Stimulated activated CD4-positive, alpha-beta T cell treated with anti-CD3 and anti-CD28 coated beads, Interleukin-1b, Interleukin-23, amount 100 ng/mL, for 24 hours (primary cell): Measurements from ENCODE around the gene EFNA3.

Experiments used
- DNase-seq, 4 experiments: peaks; one replicate each; pipeline ENCODE4 v3.0.0-alpha.2; 2020; ENCODE audit warnings: low read depth in 4 of 4, low spot score in 1 of 4

Gene EFNA3

DNA sequence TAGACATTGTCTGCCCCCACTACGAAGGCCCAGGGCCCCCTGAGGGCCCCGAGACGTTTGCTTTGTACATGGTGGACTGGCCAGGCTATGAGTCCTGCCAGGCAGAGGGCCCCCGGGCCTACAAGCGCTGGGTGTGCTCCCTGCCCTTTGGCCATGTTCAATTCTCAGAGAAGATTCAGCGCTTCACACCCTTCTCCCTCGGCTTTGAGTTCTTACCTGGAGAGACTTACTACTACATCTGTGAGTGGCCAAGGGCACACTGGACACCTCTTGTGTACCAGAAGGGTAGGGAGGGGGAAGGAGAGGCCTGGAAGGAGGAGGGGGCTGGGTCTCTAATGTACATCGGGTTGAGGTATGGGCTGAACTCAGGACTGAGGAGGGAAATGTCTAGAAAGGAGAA is 11.9 kb upstream of the EFNA3 start:
- no peak for DNase-seq

DNA sequence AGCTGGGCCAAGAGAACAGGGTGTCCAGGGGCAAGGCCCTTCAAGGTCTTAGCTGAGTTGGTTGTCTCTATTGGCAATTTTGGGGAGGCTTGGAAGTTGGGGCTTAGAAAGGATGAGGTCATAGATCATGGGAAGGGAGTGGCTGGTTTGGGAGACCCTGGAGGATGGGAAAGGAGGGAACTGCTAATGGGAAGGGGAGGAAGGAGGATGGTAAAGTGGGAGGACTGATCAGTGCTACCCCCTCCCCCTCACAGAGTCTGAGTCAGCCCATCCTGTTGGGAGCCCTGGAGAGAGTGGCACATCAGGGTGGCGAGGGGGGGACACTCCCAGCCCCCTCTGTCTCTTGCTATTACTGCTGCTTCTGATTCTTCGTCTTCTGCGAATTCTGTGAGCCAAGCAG is 10.0 kb upstream of the EFNA3 start:
- no peak for DNase-seq

DNA sequence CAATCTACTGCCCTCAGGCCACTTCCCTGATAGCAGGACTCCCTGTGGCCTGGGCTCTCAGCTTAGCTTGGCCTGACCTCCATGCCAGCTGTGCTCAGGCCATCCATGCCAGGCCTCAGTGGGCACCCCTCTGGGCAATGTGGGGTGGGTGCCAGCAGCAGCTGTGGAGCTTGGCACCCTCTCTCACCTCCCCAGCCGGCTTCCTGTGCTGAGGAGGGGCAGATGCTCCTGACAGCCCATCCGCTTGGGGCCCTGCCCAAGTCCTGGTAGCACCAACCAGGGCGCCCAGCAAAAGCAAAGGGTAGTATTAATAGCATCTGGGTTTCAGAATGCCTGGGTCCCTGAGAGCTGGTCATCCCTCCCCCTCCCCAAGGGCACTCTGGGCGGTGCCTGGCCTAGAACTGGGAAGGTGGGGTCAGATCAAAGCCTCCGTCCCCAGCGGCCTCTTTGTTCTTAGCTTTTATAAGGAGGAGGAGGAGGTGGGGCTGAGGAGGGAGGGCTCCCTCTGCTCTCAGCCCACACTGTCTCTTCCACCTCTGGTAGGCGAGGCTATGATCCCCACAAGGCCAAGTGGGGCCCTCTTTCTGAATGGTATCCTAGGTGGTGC is 9.0 kb upstream of the EFNA3 start:
- DNase-seq: no peak

DNA sequence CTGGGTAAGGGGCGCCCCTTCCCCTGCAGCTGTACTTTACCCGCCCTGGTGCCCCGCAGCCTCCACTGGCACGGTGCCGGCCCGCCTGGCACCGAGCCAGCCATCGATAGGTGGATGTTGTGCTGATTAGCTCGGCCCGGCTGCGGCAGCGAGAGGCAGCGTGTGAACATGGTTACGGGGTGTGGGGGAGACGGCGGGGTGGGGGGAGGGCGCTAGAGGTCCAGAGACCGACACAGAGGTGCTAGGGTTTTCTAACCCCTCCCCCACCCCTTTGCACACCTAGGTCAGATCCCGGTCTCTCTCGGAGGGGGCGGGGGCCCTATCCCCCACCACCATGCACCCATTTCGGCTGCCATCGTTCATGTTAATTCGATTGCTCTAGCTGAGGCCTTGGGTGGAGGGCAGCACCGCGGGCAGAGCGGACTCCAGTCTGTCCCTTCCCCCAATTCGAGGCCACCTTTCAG is 8.4 kb upstream of the EFNA3 start:
- DNase-seq: no peak

DNA sequence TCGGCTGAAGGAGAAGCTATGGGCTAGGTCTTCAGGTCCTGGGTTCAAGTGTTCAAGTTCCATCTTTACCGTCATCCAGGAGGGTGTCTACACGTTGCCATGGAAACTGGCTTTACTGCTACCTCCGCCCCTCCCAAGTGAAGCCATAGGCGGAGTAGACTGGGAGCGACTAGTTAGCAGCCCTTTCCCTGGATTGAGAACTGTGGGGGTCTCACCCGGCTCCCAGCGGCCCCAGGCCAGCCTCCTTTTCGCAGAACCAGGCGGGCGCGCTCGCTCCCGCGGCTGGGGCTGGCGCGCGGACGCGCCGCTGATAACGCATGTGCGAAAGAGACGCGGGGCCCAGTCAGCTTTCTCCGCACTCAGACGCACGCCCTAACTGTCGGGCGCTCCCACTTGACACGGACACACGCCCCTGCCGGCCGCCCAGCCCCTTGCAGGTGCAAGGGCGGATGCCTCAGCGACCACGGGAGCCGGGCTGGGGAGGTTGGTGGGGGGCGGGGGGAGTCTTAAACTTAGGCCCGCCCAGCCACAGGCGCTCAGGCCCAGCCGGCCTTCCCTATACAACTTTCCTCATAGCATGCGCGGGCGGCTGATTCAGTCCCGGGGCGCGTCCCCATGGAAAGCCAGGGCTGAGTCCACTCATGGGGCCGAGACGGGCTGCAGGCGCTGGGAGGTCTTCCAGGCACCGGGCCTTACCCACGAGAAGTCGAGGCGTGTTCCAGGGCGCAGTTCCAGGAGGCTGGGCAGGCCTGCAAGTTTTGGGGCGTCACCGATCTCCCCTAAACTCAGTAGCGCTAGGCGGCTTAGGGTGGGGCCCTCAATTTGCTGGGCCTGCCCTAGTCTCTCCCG is 7.7 kb upstream of the EFNA3 start:
- peak in 2 of 4 experiments; percentile 66 to 70 for DNase-seq

DNA sequence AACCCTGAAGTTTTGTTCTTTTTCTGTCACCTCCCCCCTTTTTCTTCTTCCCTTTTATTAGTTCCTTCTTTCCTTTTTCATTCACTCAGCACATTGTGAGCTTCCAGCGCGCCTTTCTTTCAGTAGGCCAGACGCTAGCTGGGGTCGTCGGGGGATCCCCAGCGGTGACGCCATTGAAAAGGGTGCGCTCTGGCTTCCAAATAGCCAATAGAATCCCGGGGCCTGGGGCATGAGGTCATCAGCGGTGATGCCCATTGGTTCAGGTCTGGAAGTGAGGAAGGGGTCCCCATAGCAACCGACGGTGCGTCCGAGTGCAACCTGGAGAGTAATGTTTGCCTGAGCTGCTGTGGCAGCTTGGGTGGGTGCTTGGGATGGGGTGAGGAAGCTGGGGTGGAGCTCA is 6.9 kb upstream of the EFNA3 start:
- DNase-seq: no peak

DNA sequence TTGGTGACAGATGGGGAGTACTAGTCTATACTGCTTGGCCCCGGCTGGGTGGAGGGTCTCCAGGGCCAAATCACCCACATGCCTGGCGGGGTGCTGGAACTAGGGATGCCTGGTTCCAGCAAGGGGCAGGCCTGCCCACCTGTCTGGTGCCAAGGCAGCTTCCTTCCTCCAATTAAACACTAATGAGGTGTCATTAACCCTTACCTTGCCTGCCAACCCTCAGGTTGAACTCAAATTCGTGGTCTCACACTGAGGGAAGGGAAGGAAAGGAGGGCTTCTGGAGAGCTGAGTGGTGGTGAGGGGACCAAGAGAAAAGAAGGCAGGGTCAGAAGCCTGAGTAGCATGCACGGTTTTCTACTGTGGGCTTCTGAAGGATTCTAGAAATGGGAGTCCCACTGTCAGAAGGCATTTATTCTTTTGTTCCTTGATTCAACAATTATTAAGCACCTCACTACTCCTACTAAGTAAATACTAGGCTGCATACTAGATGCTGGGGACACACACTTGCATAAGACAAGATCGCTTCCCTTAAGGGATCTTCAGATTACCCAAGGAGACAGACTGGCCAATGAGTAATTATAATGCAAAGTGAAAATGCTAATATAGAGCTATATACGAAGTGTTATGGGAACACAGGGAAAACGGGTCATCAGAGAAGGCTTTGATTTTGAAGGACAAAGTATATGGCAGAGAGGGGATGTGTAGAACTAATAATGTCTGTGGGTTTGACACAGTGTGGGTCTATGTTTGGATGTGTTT is 5.9 kb upstream of the EFNA3 start:
- no peak for DNase-seq

DNA sequence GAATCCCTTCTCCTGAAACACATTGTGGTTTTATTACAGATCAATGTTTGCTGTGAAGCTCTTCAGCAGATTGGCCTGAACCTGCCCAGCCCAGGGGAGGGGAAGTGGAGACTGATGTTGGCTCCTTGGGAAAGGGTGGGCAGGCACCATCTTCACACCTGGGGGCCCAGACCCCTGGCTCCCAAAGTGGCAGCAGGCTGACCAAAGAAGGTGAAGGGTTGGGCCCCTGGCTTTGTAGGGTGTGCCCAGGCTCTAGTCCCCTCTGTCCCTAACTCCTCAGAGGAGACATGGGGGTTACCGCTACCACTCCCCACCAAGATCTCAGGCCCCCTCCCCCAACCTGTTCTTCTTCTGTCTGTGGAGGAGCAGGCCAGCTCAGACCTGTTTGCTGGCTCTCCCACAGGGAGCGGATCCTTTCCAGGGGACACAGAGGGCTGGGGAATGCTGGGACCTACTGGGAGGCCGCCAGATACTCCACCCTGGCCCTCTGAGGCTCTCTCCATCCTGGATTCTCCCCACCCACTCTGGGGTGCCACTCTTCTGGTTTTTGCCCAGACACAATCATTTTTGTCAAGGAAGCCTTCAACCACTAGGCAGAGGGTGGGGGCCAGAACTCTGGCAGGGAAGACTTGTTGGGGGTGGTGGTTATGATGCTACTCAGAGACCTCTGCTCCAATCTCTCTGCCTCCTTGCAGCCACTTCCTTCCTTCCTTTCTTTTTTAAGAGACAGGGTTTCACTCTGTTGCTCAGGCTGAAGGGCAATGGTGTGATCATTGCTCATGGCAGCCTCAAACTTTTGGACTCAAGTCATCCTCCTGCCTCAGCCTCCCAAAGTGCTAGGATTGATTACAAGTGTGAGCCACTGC is 5.0 kb upstream of the EFNA3 start:
- no peak for DNase-seq

DNA sequence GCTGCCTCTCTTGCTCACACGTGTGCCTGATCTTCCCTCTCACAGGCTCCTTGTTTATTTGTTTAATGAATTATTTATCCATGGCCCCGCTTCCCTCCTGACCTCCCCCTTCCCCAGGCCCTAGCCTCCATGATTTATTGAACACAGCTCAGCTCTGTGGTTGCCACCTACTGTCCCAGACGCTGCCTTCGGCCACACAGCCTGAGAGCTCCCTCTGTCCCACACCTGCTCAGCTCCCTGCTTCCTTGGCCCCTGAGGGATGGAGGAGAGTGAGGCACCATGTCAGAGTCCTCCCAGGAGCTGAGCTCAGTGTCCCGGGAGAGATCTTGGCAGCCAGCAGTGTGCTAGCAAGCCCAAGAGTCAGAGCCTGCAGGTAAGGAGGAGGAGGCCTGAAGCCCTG is 3.1 kb upstream of the EFNA3 start:
- no peak for DNase-seq

DNA sequence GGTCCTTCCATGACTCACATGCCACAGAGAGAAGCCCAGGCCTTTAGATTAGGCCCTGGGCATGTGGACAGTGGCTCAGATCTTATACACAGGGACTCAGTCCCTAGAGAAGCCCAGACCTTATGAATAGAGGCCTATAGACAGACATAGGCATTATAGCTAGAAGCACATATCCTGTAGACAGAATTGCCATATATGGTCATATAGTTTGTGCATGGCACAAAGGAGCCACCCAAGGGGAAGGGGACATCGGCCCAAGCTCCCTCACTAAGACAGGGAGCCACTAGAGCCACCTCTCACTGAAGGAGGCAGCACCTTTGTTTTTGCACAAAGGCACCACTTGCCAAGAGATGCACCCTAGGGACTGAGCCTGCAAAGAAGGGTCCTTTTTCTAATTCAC is 2.3 kb upstream of the EFNA3 start:
- no peak for DNase-seq

DNA sequence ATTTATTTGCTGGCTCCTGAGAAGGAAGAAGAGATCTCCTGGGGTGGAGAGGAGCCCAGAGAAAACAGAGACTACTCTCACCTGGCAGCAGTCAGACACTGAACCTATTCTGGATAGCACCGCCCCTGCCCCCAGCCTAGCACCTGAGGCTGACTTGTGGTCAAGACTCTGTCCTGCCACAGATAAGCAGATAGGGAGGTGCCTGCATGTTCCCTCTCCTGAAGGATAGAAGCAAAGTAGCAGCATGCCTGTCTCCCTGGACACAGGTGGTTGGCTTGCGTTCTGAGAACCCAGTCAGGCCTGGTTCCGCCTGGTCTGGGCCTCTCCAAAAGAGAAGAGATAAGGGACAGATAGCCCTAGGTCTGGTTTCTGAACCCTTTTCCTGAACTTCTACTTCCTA is 1.3 kb upstream of the EFNA3 start:
- no peak for DNase-seq

DNA sequence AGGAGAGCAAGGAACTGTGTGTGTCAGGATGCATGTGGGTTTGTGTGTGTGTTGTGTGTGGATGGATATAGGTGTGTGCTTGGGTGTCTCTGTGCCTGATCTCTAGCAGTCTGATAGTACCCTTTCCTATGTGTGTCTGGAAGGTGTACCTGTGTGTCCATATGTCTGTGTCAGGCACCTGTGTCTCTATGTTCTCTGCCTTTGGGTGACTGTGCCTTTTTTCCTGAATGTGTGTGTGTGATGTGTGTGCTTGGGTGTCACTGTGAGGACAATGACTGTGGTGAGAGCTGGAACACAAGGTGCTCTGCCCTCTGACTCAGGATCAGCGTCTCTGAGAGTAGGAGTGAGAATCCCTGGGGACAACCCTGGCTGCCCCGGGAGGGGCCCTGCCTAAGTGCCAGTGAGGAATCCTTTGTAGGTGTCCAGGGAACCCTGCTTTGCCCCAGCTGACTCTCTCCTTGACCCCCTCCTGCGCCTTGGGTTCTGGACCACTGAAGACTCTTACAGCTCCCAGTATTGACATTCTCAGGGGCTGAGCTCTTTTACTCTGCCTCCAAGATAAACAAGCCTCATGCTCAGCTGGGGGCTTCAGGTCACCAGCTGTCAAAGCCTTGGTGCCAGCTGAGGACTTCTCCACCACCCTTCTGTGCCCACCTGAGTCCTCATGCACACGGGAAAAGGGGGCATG is 735 bp upstream of the EFNA3 start:
- DNase-seq: no peak

DNA sequence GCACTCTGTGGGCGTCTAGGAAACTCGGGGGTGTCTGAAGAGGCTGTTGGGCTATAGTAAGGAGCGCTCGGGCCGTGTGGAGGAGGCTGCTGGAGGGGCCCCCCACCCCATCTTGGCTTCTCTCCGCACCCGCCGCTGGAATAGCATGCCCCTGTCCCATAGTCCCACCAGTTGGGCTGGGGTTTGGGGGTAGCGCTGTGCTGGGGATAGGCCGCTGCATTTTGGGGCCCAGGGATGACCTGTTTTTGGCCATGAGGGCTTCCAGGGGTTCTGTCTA is 511 bp downstream of the EFNA3 start:
- DNase-seq: no peak

DNA sequence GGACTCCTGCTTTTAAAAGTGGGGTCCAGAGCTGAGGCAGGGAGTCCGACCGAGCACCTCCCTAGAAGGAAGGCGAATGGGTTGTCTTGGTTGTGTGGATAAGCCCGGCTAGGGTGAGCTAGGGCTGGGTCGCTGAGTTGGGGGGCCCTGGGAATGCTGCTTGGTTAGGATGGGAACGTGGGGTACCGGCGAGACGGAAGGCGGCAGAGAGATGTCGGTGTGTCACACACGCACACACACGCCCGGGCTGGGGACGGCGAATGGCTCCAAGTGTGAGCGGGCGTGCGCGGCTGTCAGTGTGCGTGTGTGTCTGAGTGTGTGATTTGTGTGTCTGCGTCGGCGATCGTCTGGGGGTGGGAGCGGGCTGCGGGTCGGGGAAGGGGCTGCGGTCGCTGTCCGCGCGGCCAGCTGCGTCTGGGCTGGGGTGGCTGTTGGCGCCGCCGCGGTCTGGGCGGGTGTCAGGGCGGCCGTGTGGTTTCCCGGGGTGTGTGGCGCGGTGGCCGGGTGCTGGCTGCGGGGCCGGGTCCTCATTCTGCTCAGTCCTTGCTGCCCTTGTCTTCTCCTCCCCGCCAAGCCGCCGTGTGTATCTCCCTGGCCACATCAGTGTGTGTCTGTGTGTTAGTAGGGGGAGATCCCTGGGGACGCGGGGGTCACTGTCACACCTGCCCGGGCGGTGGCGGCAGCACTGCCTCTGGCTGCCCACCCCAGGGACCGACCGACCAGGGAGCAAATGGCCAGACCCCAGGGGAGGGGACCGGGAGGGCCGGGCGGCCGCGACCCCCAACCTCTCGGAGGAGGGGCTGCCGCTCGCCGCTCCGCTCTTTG is 1.1 kb downstream of the EFNA3 start:
- no peak for DNase-seq

DNA sequence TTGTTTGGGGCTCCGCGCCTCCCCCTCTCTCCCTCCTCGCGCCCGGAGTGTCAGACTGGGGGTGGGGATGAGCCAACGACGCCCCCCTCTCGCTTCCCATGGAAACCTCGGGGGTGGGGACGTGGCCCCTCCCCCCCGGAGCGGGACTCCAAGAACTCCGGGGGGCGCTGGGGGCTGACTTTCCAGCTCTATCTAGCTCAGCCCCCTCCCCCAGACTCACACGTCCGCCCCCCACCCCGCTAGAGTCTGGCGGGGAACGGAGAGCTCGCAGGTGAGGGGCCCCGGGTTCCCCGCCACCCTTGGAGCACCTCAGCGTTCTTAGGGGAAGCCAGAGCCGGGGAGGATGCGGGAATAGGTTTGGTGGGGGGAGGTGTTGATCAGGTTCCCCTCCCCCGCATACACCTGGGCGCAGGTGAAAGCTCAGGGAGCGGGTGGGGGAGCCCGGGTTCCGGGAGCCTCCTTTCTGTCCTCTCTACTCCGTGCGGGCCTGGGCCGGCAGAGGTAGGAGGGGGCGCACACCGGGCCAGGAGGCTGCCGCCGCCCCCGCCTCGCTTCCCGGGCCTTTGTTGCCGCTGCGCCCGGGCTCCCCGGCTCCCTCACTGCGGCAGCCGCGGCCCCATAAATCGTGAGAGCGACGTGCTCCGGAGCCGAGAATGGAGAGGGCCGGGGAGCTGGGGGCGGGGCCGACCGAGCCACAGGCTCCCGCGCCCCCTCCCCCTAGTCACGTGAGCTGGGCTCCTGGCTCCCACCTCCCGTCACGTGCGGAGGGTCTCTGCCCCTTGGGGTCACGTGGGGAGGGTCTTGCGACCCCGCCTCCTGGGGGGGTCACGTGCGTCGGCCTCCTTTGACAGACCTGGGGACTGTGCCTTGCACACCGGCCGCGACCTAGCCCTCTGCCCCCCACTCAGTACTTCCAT is 1.9 kb downstream of the EFNA3 start:
- DNase-seq: no peak

DNA sequence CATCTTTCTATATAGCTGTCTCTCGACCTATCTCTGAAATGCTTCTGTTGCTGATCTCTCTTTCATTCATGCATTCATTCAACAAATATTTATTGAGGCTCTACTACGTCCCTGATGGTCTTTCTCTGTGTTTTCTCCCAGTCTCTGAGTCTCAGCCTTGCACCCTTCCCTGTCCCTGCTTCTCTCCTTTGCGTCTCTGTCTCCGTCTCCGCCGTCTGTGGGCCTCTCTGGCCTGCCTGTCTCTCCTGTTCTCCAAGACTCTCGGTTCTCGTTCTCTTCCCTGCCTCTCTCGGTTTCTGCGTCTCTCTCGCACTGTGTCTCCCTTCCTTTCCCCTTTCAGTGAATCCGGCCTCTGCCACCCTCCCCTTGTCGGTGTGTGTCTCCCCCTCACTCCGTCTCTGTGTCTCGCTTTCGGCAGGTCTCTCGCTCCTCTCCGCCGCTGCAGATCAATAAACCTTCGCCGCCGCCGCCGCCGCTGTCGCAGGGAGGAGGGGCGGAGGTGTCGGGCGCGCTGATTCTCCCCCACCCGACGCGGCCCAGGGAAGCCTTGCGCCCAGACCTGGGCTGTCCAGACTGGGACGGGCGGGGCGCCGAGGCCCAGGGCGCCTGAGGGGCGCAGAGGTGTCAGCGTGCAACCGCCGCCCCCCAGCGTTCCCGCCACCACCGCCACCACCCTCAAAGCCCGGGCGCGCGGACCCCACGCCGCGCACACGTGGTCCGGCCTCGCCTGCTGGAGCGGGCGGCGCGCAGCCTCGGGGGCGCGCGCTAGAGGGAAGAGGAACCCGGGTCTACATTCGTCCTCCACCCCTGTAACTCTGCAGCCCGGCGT is 3.0 kb downstream of the EFNA3 start:
- DNase-seq: no peak

DNA sequence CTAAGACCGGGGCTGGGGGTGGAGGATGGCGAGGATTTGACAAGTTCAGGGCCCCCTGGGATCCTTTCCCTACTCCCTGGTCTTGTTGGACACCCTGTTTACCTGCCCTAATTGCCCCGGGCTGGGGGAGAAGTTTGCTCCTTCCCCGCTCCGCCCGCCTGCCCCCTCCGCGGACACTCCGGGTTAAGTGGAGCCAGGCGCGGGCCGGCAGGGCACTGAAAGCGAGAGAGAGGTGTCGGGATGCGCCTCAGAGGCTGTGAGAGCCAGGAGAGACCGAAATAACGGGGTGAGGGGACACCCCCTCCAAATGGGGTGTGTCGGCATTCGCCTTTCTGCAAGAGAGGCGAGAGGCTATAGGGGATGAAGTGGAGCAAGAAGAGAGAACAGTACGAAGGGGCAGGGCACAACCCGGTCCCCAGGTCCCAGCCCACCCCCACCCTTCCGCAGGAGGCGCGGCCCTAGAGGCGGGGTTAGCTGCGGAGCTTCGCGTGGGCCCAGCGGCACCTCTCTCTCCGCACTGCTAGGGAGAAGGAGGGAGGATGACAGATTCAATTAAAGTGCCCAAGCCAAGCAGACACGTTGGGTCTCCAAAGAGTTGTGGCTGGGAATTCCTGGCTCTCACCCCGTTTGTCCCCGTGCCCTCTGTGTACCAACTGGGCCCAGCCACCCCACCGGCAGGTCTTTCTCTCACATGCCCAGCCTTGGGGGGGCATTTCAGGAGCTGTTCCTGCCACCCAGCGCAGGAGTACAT is 3.8 kb downstream of the EFNA3 start:
- no peak for DNase-seq
